ENCODE results near the gene REM1.
A peak's percentile ranks its signal among the peaks of the same experiment; 100 is the strongest.
"Not testable (repeated sequence)": the region's sequence is repeated elsewhere in the genome, so short reads cannot be mapped to it uniquely, and the experiment has no call there.

REM1 gene

GRCh38 chr20:31485450-31486339, 10.6 kb downstream of the REM1 start:
- no peak for DNase-seq

- DNase-seq, result no peak
Measured at GRCh38 chr20:31488115-31488514, 13.0 kb downstream of the REM1 start.

- no peak for DNase-seq
Measured at GRCh38 chr20:31489152-31489551, 14.1 kb downstream of the REM1 start.

- DNase-seq, result no peak
Measured at GRCh38 chr20:31490752-31491151, 15.7 kb downstream of the REM1 start.

- DNase-seq, result no peak
Measured at GRCh38 chr20:31494131-31494530, 19.0 kb downstream of the REM1 start.

- no peak for DNase-seq
Measured at GRCh38 chr20:31496761-31497295, 21.7 kb downstream of the REM1 start.

- DNase-seq, result no peak
Measured at GRCh38 chr20:31497838-31498540, 22.9 kb downstream of the REM1 start.

GRCh38 chr20:31500527-31500926, 25.4 kb downstream of the REM1 start:
- no peak for DNase-seq

GRCh38 chr20:31502884-31503673, 28.0 kb downstream of the REM1 start:
- DNase-seq, result peak; percentile 37

GRCh38 chr20:31505903-31506302, 30.8 kb downstream of the REM1 start:
- no peak for DNase-seq

- DNase-seq, result no peak
Measured at GRCh38 chr20:31508517-31509244, 33.6 kb downstream of the REM1 start.

- peak; percentile 71 for DNase-seq
Measured at GRCh38 chr20:31514154-31515071, 39.3 kb downstream of the REM1 start, which contains the start of gene HM13. HM13 (plus strand) TSS chr20:31514442; CDS start chr20:31514552, 110 bp downstream.

- DNase-seq, result no peak
Measured at GRCh38 chr20:31515072-31515774, 40.1 kb downstream of the REM1 start.

GRCh38 chr20:31515775-31516107, 40.7 kb downstream of the REM1 start:
- no peak for DNase-seq

- no peak for DNase-seq
Measured at GRCh38 chr20:31516166-31516565, 41.1 kb downstream of the REM1 start.

- DNase-seq, result no peak
Measured at GRCh38 chr20:31516651-31517050, 41.6 kb downstream of the REM1 start.

GRCh38 chr20:31517373-31517772, 42.3 kb downstream of the REM1 start:
- no peak for DNase-seq

GRCh38 chr20:31521267-31521666, 46.2 kb downstream of the REM1 start:
- DNase-seq, result not testable (repeated sequence)

- DNase-seq, result no peak
Measured at GRCh38 chr20:31522731-31523130, 47.6 kb downstream of the REM1 start.
